Neural progenitor cell (in vitro differentiated cells): ENCODE measurements around the gene PRDM2. TPM values are rescaled to one million over a fixed set of nuclear protein-coding genes. Genes with fewer than 3 reads are reported as not detected.

Experiments
- DNase-seq: peaks from one replicate; pipeline ENCODE4 v3.0.0-alpha.2; 2016; ENCODE audit warnings: low spot score
- H2AFZ ChIP-seq: fragments of 200-600 bp; sonication (generic); replicated peaks from 2 replicates; pipeline ENCODE4 v1.6.1; 2016; ENCODE audit warnings: antibody characterized with exemption
- H3F3A ChIP-seq: fragments of 200-600 bp; sonication (generic); 2 replicates; pipeline ENCODE4 v1.6.1; 2016; ENCODE audit warnings: antibody characterized with exemption, low read depth
- H3K27ac ChIP-seq: fragments of 200-600 bp; sonication (generic); 2 replicates; pipeline ENCODE4 v1.5.1; 2016; ENCODE audit warnings: mild to moderate bottlenecking
- H3K27me3 ChIP-seq: fragments of 200-600 bp; sonication (generic); 2 replicates; pipeline ENCODE4 v1.6.1; 2016; ENCODE audit warnings: mild to moderate bottlenecking, moderate library complexity
- H3K36me3 ChIP-seq: fragments of 200-600 bp; sonication (generic); 2 replicates; pipeline ENCODE4 v1.5.1; 2016
- H3K4me1 ChIP-seq: fragments of 200-600 bp; sonication (generic); 2 replicates; pipeline ENCODE4 v1.6.1; 2016; ENCODE audit warnings: mixed run types
- H3K4me2 ChIP-seq: fragments of 200-600 bp; sonication (generic); 2 replicates; pipeline ENCODE4 v1.6.1; 2016
- H3K4me3 ChIP-seq: fragments of 200-600 bp; sonication (generic); 2 replicates; pipeline ENCODE4 v1.5.1; 2016
- H3K79me2 ChIP-seq: fragments of 200-600 bp; sonication (generic); 2 replicates; pipeline ENCODE4 v1.6.1; 2016; ENCODE audit warnings: low read depth
- H3K9ac ChIP-seq: fragments of 200-600 bp; sonication (generic); 2 replicates; pipeline ENCODE4 v1.6.1; 2016
- H3K9me3 ChIP-seq: fragments of 200-600 bp; sonication (generic); 2 replicates; pipeline ENCODE4 v1.5.1; 2016; ENCODE audit warnings: low read depth
- H4K20me1 ChIP-seq: fragments of 200-600 bp; sonication (generic); 2 replicates; pipeline ENCODE4 v1.6.1; 2016; ENCODE audit warnings: low read depth
- H3K27ac Mint-ChIP-seq: 3 replicates; pipeline ENCODE4 v1.8.0; 2021; ENCODE audit warnings: mixed read lengths
- H3K27me3 Mint-ChIP-seq: 2 replicates; pipeline ENCODE4 v1.8.0; 2022; ENCODE audit warnings: low read depth, mild to moderate bottlenecking, inconsistent platforms, moderate library complexity, mixed read lengths; ENCODE audit not compliant: insufficient read depth
- H3K36me3 Mint-ChIP-seq: 3 replicates; pipeline ENCODE4 v1.8.0; 2021; ENCODE audit warnings: mixed read lengths
- H3K4me1 Mint-ChIP-seq: 3 replicates; pipeline ENCODE4 v1.8.0; 2021; ENCODE audit warnings: mixed read lengths
- H3K4me3 Mint-ChIP-seq: 3 replicates; pipeline ENCODE4 v1.8.0; 2021; ENCODE audit warnings: mild to moderate bottlenecking, moderate library complexity, mixed read lengths
- H3K9me3 Mint-ChIP-seq: 3 replicates; pipeline ENCODE4 v1.8.0; 2020; ENCODE audit warnings: mixed read lengths
- EZH2 ChIP-seq: fragments of 200-600 bp; sonication (generic); IDR thresholded peaks from 2 replicates; pipeline ENCODE4 v1.6.1; 2017; ENCODE audit warnings: antibody characterized with exemption, mild to moderate bottlenecking, moderate library complexity
- EZH2phosphoT487 ChIP-seq: fragments of 200-600 bp; sonication (generic); IDR thresholded peaks from 2 replicates; pipeline ENCODE4 v1.6.1; 2017; ENCODE audit warnings: antibody characterized with exemption
- total RNA-seq: library from RNA; depleted of rRNA; stranded (reverse); fragments of >200 nt; gene quantifications from 2 replicates; pipeline ENCODE4 v1.2.3, GENCODE V29; 2015; ENCODE audit warnings: low replicate concordance
- TF ChIP-seq, protein P1 (sequence below): fragments of 200-600 bp; sonication (generic); IDR thresholded peaks from 2 replicates; pipeline ENCODE4 v1.5.1; 2017; ENCODE audit warnings: antibody characterized with exemption, mild to moderate bottlenecking

PRDM2 gene
- total RNA-seq, 1 donor from 2014 or later: 22.0 TPM

DNA sequence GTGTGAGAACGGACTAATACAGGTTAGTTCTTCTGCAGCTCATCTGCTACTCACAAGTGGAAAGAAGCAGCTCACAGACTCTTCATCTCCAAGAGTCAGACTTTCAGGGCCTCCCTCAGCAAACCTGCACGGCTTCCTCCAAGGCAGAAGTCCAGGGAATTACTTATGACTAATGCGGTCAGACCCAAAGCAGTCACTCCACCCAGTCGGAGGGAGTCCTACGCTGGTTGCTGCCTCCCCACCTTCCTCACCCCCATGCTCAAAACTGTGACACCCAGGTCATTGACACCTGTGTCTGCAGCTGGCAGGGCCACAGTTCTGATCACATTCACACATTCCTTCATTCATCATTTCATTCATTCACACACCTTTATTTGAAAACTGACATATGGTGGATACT, 38.4 kb upstream of the PRDM2 start:
- TF ChIP-seq EZH2: no peak
- TF ChIP-seq, protein P1, sequence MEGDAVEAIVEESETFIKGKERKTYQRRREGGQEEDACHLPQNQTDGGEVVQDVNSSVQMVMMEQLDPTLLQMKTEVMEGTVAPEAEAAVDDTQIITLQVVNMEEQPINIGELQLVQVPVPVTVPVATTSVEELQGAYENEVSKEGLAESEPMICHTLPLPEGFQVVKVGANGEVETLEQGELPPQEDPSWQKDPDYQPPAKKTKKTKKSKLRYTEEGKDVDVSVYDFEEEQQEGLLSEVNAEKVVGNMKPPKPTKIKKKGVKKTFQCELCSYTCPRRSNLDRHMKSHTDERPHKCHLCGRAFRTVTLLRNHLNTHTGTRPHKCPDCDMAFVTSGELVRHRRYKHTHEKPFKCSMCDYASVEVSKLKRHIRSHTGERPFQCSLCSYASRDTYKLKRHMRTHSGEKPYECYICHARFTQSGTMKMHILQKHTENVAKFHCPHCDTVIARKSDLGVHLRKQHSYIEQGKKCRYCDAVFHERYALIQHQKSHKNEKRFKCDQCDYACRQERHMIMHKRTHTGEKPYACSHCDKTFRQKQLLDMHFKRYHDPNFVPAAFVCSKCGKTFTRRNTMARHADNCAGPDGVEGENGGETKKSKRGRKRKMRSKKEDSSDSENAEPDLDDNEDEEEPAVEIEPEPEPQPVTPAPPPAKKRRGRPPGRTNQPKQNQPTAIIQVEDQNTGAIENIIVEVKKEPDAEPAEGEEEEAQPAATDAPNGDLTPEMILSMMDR: no peak
- Histone ChIP-seq H3K27me3 (no peaks in the 10 kb centered on the region), H3K4me3 (no peak overlapping the region), H4K20me1 (no peaks in the 10 kb centered on the region), H3K4me1 (no peaks in the 10 kb centered on the region), H3K4me2 (no peak overlapping the region), H3K36me3 (no peaks in the 10 kb centered on the region), H3K27ac (no peak overlapping the region), H3K9ac (no peak overlapping the region), H3K9me3 (no peaks in the 10 kb centered on the region), H3K79me2 (no peaks in the 10 kb centered on the region), H2AFZ (no peak overlapping the region), H3F3A (no peaks in the 10 kb centered on the region)
- Mint-ChIP-seq H3K4me3 (no peak overlapping the region), H3K36me3 (peaks cover 3% of the 10 kb centered on the region), H3K4me1 (peaks cover 9% of the 10 kb centered on the region), H3K27me3 (peaks cover 4% of the 10 kb centered on the region), H3K27ac (no peak overlapping the region), H3K9me3 (peaks cover 15% of the 10 kb centered on the region)
- no peak for DNase-seq

DNA sequence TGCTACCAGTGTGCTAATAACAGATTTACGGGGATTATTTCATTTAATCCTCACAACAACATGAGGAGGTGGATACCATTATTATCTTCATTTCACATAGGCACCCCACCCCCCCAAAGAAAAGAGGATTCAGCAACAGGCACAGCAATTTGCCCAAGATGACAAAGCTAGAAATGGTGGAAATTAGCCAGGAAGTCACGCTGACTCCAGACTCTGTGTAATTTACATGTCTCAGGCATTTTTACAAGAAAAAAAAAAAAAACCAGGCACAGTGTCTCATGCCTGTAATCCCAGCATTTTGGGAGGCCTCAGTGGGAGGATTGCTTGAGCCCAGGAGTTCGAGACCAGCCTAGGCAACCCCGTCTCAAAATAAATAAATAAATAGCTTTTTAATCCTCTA, 37.5 kb upstream of the PRDM2 start:
- H3K4me3 ChIP-seq: no peak overlapping the region
- H3K4me2 ChIP-seq: no peak overlapping the region
- no peak overlapping the region for H3K9ac ChIP-seq
- H3K27me3 ChIP-seq: no peaks in the 10 kb centered on the region
- no peak overlapping the region for H3K27ac Mint-ChIP-seq
- H3K4me1 Mint-ChIP-seq: peaks cover 10% of the 10 kb centered on the region
- H3K27ac ChIP-seq: no peak overlapping the region
- DNase-seq: no peak
- no peaks in the 10 kb centered on the region for H3F3A ChIP-seq
- H2AFZ ChIP-seq: no peak overlapping the region
- H3K79me2 ChIP-seq: no peaks in the 10 kb centered on the region
- no peaks in the 10 kb centered on the region for H4K20me1 ChIP-seq
- no peaks in the 10 kb centered on the region for H3K4me1 ChIP-seq
- no peak overlapping the region for H3K4me3 Mint-ChIP-seq
- no peaks in the 10 kb centered on the region for H3K36me3 Mint-ChIP-seq
- peaks cover 4% of the 10 kb centered on the region for H3K27me3 Mint-ChIP-seq
- H3K36me3 ChIP-seq: no peaks in the 10 kb centered on the region
- H3K9me3 Mint-ChIP-seq: peaks cover 9% of the 10 kb centered on the region
- TF ChIP-seq, protein P1: no peak
- TF ChIP-seq EZH2phosphoT487 (no peak), EZH2 (no peak)
- H3K9me3 ChIP-seq: no peaks in the 10 kb centered on the region

- Histone ChIP-seq H3K4me1 (no peaks in the 10 kb centered on the region), H3K9ac (no peak overlapping the region), H3K4me2 (no peak overlapping the region), H3K9me3 (no peaks in the 10 kb centered on the region), H3K79me2 (no peaks in the 10 kb centered on the region), H3K4me3 (no peak overlapping the region), H2AFZ (no peak overlapping the region), H3K27ac (no peak overlapping the region), H4K20me1 (no peaks in the 10 kb centered on the region), H3K27me3 (no peaks in the 10 kb centered on the region), H3F3A (no peaks in the 10 kb centered on the region), H3K36me3 (no peaks in the 10 kb centered on the region)
- peaks cover 4% of the 10 kb centered on the region for H3K27me3 Mint-ChIP-seq
- H3K27ac Mint-ChIP-seq: no peak overlapping the region
- no peak overlapping the region for H3K4me3 Mint-ChIP-seq
- TF ChIP-seq, protein P1: no peak
- TF ChIP-seq EZH2 (no peak), EZH2phosphoT487 (no peak)
- H3K4me1 Mint-ChIP-seq: peaks cover 12% of the 10 kb centered on the region
- peaks cover 9% of the 10 kb centered on the region for H3K9me3 Mint-ChIP-seq
- no peak for DNase-seq
- no peaks in the 10 kb centered on the region for H3K36me3 Mint-ChIP-seq
Measured at GRCh38 chr1:13663969-13664368, 36.0 kb upstream of the PRDM2 start.

DNA sequence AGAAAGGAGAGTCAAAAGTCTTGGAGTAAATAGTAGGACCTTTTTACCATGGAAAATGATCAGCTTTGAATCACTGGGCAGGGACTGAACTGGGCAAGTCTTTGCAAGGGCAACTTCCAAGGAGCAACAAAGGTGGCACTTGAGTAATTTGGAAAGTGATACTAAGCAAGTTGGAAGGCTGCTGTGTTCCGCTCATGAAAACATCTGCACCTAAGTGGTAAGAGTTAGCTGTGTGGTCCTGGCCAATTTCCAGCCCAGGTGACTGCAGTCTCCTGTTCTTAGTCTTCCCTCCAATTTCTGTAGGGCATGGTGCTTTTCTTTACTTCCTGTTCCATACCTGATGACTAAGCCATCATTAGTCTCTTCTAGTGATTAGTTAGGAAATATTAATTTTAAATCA, 35.5 kb upstream of the PRDM2 start:
- Histone ChIP-seq H2AFZ (no peak overlapping the region), H3K79me2 (no peaks in the 10 kb centered on the region), H3K4me3 (no peak overlapping the region), H3K9ac (no peak overlapping the region), H3K9me3 (no peaks in the 10 kb centered on the region), H3F3A (no peaks in the 10 kb centered on the region), H3K27me3 (no peaks in the 10 kb centered on the region), H3K27ac (no peak overlapping the region), H3K4me2 (no peak overlapping the region), H4K20me1 (no peaks in the 10 kb centered on the region), H3K36me3 (no peaks in the 10 kb centered on the region), H3K4me1 (no peaks in the 10 kb centered on the region)
- H3K4me3 Mint-ChIP-seq: no peak overlapping the region
- no peak overlapping the region for H3K27ac Mint-ChIP-seq
- peaks cover 6% of the 10 kb centered on the region for H3K9me3 Mint-ChIP-seq
- peaks cover 4% of the 10 kb centered on the region for H3K27me3 Mint-ChIP-seq
- H3K4me1 Mint-ChIP-seq: peaks cover 12% of the 10 kb centered on the region
- no peaks in the 10 kb centered on the region for H3K36me3 Mint-ChIP-seq
- TF ChIP-seq EZH2 (no peak), EZH2phosphoT487 (no peak)
- TF ChIP-seq, protein P1: no peak
- no peak for DNase-seq
